Endothelial cell of umbilical vein (primary cell): ENCODE measurements around the gene DNAJC22. TPM values are rescaled to one million over a fixed set of nuclear protein-coding genes. Genes with fewer than 3 reads are reported as not detected.

Experiments
- BruUV-seq: library from RNA; stranded (reverse); fragments of 400-500 nt; replicated peaks from 2 replicates; lab custom pipeline; 2021; lab: Mats Ljungman, UMichigan
- CTCF ChIA-PET: fragments of 300-600, 350-600 bp; sonication (Branson Sonifier 250); formaldehyde crosslinking; loops from one replicate; lab custom pipeline; 2021; ENCODE audit warnings: antibody characterized with exemption, inconsistent platforms; lab: Charles Lee
- POLR2A ChIA-PET: fragments of 300-600, 350-600 bp; sonication (Branson Sonifier 250); formaldehyde crosslinking; loops from one replicate; lab custom pipeline; 2021; ENCODE audit warnings: antibody characterized with exemption, inconsistent platforms; lab: Charles Lee
- DNase-seq: peaks from one replicate; pipeline ENCODE4 v3.0.0-alpha.2; 2011; ENCODE audit warnings: low read depth, low spot score
- FAIRE-seq: peaks from 2 replicates; lab custom pipeline; 2011; peaks lifted over from hg19 to GRCh38; lab: Jason Lieb, UNC
- H2AFZ ChIP-seq: 2 replicates; pipeline ENCODE4 v1.6.0; 2012; ENCODE audit warnings: low read depth, low read length, control low read depth, inconsistent platforms
- H3K27ac ChIP-seq: 2 replicates; pipeline ENCODE4 v1.5.1; 2011; ENCODE audit warnings: low read depth, mild to moderate bottlenecking, control low read depth, low read length, moderate library complexity; ENCODE audit not compliant: insufficient read depth
- H3K27me3 ChIP-seq, 2 experiments: 2 replicates each; pipeline versions ENCODE4 v1.6.0 to v1.6.1; 2011; ENCODE audit warnings: low read length in 2 of 2, mixed read lengths in 1 of 2; ENCODE audit not compliant: control insufficient read depth in 2 of 2, insufficient read depth in 2 of 2
- H3K36me3 ChIP-seq, 2 experiments: 2 replicates in 1 of 2; 3 replicates in 1 of 2; pipeline ENCODE4 v1.5.1; 2011; ENCODE audit warnings: low read length in 2 of 2, mild to moderate bottlenecking in 1 of 2, moderate library complexity in 1 of 2; ENCODE audit not compliant: control insufficient read depth in 2 of 2, insufficient read depth in 2 of 2; ENCODE audit errors: extremely low read depth in 1 of 2
- H3K4me1 ChIP-seq: 3 replicates; pipeline ENCODE4 v1.5.1; 2011; ENCODE audit warnings: mild to moderate bottlenecking, low read length; ENCODE audit not compliant: control insufficient read depth, insufficient read depth; ENCODE audit errors: extremely low read depth
- H3K4me2 ChIP-seq: 2 replicates; pipeline ENCODE4 v1.6.1; 2011; ENCODE audit warnings: low read length, control low read depth, mixed read lengths; ENCODE audit not compliant: insufficient read depth
- H3K4me3 ChIP-seq, 3 experiments: fragments of 200-600 bp in 1 of 3; sonication (generic), shearing (Covaris generic) in 1 of 3; replicated peaks in 1 of 3; 2 replicates each; pipeline ENCODE4 v1.5.1; 2011 to 2016; ENCODE audit warnings: control low read depth in 3 of 3, low read length in 3 of 3, mild to moderate bottlenecking in 2 of 3, inconsistent platforms in 1 of 3, low read depth in 1 of 3, moderate library complexity in 1 of 3; ENCODE audit not compliant: insufficient read depth in 1 of 3
- H3K79me2 ChIP-seq: 2 replicates; pipeline ENCODE4 v1.6.0; 2012; ENCODE audit warnings: low read length, inconsistent platforms; ENCODE audit not compliant: control insufficient read depth, insufficient read depth
- H3K9ac ChIP-seq: replicated peaks from 2 replicates; pipeline ENCODE3; 2011; ENCODE audit warnings: low read length, control low read depth; ENCODE audit not compliant: insufficient read depth; ENCODE audit errors: extremely low read depth
- H3K9me1 ChIP-seq: replicated peaks from 3 replicates; pipeline ENCODE4 v1.6.0; 2011; ENCODE audit warnings: mild to moderate bottlenecking, low read length; ENCODE audit not compliant: control insufficient read depth, insufficient read depth; ENCODE audit errors: extremely low read depth
- H3K9me3 ChIP-seq: replicated peaks from 2 replicates; pipeline ENCODE4 v1.5.1; 2012; ENCODE audit warnings: low read length, inconsistent platforms; ENCODE audit not compliant: control insufficient read depth, insufficient read depth
- H4K20me1 ChIP-seq: replicated peaks from 2 replicates; pipeline ENCODE3; 2011; ENCODE audit warnings: mild to moderate bottlenecking, low read length; ENCODE audit not compliant: control insufficient read depth, insufficient read depth; ENCODE audit errors: extremely low read depth
- EZH2 ChIP-seq: IDR thresholded peaks from 2 replicates; pipeline ENCODE4 v1.6.1; 2012; ENCODE audit warnings: borderline replicate concordance, low read depth, mild to moderate bottlenecking, moderate library complexity, low read length, inconsistent platforms; ENCODE audit not compliant: severe bottlenecking
- FOS ChIP-seq: IDR thresholded peaks from 2 replicates; pipeline ENCODE4 v1.6.1; 2011; ENCODE audit warnings: mild to moderate bottlenecking, low read length, moderate library complexity, borderline replicate concordance; ENCODE audit not compliant: insufficient read depth
- GATA2 ChIP-seq: IDR thresholded peaks from 2 replicates; pipeline ENCODE4 v1.7.0; 2011; ENCODE audit warnings: low read depth, mild to moderate bottlenecking, moderate library complexity, mixed read lengths, low read length; ENCODE audit not compliant: insufficient read length, insufficient read depth
- JUN ChIP-seq: IDR thresholded peaks from 2 replicates; pipeline ENCODE4 v1.6.1; 2011; ENCODE audit warnings: borderline replicate concordance, low read depth; ENCODE audit not compliant: insufficient read length, insufficient read depth
- MYC ChIP-seq: IDR thresholded peaks from one replicate; pipeline ENCODE4 v1.6.1; 2011; ENCODE audit warnings: mild to moderate bottlenecking, low read depth, low read length
- POLR2A ChIP-seq: IDR thresholded peaks from 2 replicates; pipeline ENCODE4 v1.6.1; 2012; ENCODE audit warnings: low read depth, mild to moderate bottlenecking, control low read depth, low read length
- POLR2AphosphoS5 ChIP-seq: IDR thresholded peaks from 2 replicates; pipeline ENCODE4 v1.6.1; 2012; ENCODE audit warnings: low read depth, mild to moderate bottlenecking, control low read depth, low read length, moderate library complexity; ENCODE audit not compliant: insufficient read depth
- dilution Hi-C: fragments of 300-500 bp; cut with MboI; formaldehyde crosslinking; loops from one replicate; pipeline ENCODE4 v1.15.0; 2019; ENCODE audit warnings: low sequenced_read_pairs; ENCODE audit not compliant: extremely low pct_ligation_motif_present
- intact Hi-C: fragments of 100-400 bp; cut with micrococcal nuclease; formaldehyde crosslinking; loops from one replicate; pipeline ENCODE4 v1.10.0; 2022
- polyA plus RNA-seq, 4 experiments: library from polyadenylated mRNA; depleted of rRNA in 3 of 4; stranded (reverse) in 3 of 4; unstranded in 1 of 4; fragments of >200 nt; gene quantifications; 2 replicates each; pipeline versions ENCODE4 v1.2.1 to v1.2.3, GENCODE V29; 2011 to 2012; ENCODE audit warnings: missing spikeins in 1 of 4
- total RNA-seq: library from RNA; stranded (reverse); gene quantifications from 2 replicates; pipeline ENCODE4 v1.2.3, GENCODE V29; 2021
- TF ChIP-seq, protein P1 (sequence below): IDR thresholded peaks from 2 replicates; pipeline ENCODE4 v1.6.1; 2011; ENCODE audit not compliant: insufficient read depth, insufficient read length
- TF ChIP-seq, protein P2 (sequence below), 2 donors: IDR thresholded peaks; 1 replicate in 1 of 2; 2 replicates in 1 of 2; pipeline ENCODE4 v1.5.1; 2011; ENCODE audit warnings: low read length in 2 of 2, mild to moderate bottlenecking in 2 of 2, moderate library complexity in 2 of 2, control low read depth in 1 of 2, inconsistent platforms in 1 of 2, low read depth in 1 of 2; ENCODE audit not compliant: insufficient read depth in 1 of 2; ENCODE audit errors: extremely low read depth in 1 of 2

DNAJC22 gene
- total and polyA plus RNA-seq, 2 donors (not counting 3 experiments of a cell fraction or from before 2014, with no cell fraction given): 1.3 to 1.4 TPM

DNA sequence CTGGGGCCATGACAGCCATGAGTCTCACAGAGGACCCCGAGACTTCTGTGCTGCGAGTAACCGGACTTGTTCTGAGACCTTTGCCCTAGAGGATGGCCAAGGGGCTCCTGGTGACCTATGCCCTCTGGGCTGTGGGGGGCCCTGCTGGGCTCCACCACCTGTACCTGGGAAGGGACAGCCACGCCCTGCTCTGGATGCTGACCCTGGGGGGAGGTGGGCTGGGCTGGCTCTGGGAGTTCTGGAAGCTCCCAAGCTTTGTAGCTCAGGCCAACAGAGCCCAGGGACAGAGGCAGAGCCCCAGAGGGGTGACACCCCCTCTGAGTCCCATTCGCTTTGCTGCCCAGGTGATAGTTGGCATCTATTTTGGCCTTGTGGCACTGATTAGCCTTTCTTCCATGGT is 2.1 kb downstream of the DNAJC22 start:
- H3K27ac ChIP-seq: no peak overlapping the region
- BruUV-seq: no TSS peak
- no peak overlapping the region for H3K9ac ChIP-seq
- no peaks in the 10 kb centered on the region for H3K79me2 ChIP-seq
- dilution Hi-C loops (no loop called here), intact Hi-C loops (loop anchor here (10.0 kb wide), 1 partner anchor 396 kb away; the partner anchor contains the start of gene TMBIM6)
- no peaks in the 10 kb centered on the region for H3K9me3 ChIP-seq
- H4K20me1 ChIP-seq: no peaks in the 10 kb centered on the region
- ChIA-PET CTCF (interaction anchor here (1.3 to 8.0 kb wide), 8 partner anchors 11 to 270 kb away, joined by 4 to 280 read pairs (median 38); partner anchors contain the start of genes C1QL4 and PRPH), POLR2A (no interaction called here)
- H3K4me3 ChIP-seq: no peak overlapping the region
- TF ChIP-seq GATA2 (no peak), MYC (no peak), JUN (no peak), POLR2AphosphoS5 (no peak), EZH2 (no peak), POLR2A (no peak), FOS (no peak)
- TF ChIP-seq, protein P1, sequence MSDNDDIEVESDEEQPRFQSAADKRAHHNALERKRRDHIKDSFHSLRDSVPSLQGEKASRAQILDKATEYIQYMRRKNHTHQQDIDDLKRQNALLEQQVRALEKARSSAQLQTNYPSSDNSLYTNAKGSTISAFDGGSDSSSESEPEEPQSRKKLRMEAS: no peak
- TF ChIP-seq, protein P2, sequence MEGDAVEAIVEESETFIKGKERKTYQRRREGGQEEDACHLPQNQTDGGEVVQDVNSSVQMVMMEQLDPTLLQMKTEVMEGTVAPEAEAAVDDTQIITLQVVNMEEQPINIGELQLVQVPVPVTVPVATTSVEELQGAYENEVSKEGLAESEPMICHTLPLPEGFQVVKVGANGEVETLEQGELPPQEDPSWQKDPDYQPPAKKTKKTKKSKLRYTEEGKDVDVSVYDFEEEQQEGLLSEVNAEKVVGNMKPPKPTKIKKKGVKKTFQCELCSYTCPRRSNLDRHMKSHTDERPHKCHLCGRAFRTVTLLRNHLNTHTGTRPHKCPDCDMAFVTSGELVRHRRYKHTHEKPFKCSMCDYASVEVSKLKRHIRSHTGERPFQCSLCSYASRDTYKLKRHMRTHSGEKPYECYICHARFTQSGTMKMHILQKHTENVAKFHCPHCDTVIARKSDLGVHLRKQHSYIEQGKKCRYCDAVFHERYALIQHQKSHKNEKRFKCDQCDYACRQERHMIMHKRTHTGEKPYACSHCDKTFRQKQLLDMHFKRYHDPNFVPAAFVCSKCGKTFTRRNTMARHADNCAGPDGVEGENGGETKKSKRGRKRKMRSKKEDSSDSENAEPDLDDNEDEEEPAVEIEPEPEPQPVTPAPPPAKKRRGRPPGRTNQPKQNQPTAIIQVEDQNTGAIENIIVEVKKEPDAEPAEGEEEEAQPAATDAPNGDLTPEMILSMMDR (IDR thresholded peaks at IDR 0.05; ENCODE audit: extremely low read depth in 1 of 2, insufficient read depth in 1 of 2, low read depth in 1 of 2, low read length in 2 of 2): no peak
- FAIRE-seq: no peak
- peaks cover 28% of the 10 kb centered on the region for H3K4me1 ChIP-seq
- H3K27me3 ChIP-seq: peaks cover 23 to 31% of the 10 kb centered on the region in 2 experiments
- no peak overlapping the region for H3K4me2 ChIP-seq
- no peaks in the 10 kb centered on the region for H3K36me3 ChIP-seq
- no peak overlapping the region for H2AFZ ChIP-seq
- H3K9me1 ChIP-seq: no peaks in the 10 kb centered on the region
- no peak for DNase-seq
